ENCODE measurements around the gene GCLM.

- no peak for TF ChIP-seq GATA3 (IDR thresholded peaks at IDR 0.05; ENCODE audit: low read depth, low read length)
- no peak for TF ChIP-seq GATA2 (IDR thresholded peaks at IDR 0.05; ENCODE audit: low read depth, low read length)
Observed at GRCh38 chr1:93882269-93882668, 27.0 kb downstream of the GCLM start.

Measured in SH-SY5Y (cell line).